ENCODE measurements around the gene TECPR1. TPM values are rescaled to one million over a fixed set of nuclear protein-coding genes. Genes with fewer than 3 reads are reported as not detected.
"Not testable (repeated sequence)": the region's sequence is repeated elsewhere in the genome, so short reads cannot be mapped to it uniquely, and the experiment has no call there.

The TECPR1 gene
- total RNA-seq, 2 experiments from 2014 or later, result 23.2 to 36.4 TPM

GRCh38 chr7:98222533-98223195 is 29.4 kb downstream of the TECPR1 start:
- Histone ChIP-seq H3K4me2 (ENCODE audit: low read length) (no peak overlapping the region), H3K4me3 (ENCODE audit: low read depth, low read length, poor library complexity, severe bottlenecking) (no peak overlapping the region), H3K27ac (ENCODE audit: low read depth, low read length, poor library complexity, severe bottlenecking) (no peak overlapping the region), H3K9me3 (ENCODE audit: low read length) (no peaks in the 10 kb centered on the region), H3K4me1 (ENCODE audit: insufficient read depth, low read length, poor library complexity, severe bottlenecking) (peaks cover 24% of the 10 kb centered on the region), H3K36me3 (ENCODE audit: insufficient read depth, low read length) (peaks cover 8% of the 10 kb centered on the region; the same call in 1 of the 2 replicates), H3K79me2 (ENCODE audit: insufficient read depth, low read depth, low read length) (no peaks in the 10 kb centered on the region), H4K20me1 (ENCODE audit: insufficient read depth, low read length) (no peaks in the 10 kb centered on the region), H2AFZ (ENCODE audit: low read length) (no peak overlapping the region), H3K9me2 (ENCODE audit: insufficient read depth, low read length) (no peaks in the 10 kb centered on the region)
- no peak for DNase-seq (ENCODE audit: low spot score)
- TF ChIP-seq CTCF (conservative IDR thresholded peaks at IDR 0.05; ENCODE audit: low read length) (no peak), EZH2phosphoT487 (IDR thresholded peaks at IDR 0.05; ENCODE audit: borderline replicate concordance, low read depth, low read length) (no peak)
- BruUV-seq (replicated peaks), result no TSS peak
- intact Hi-C loops (cut with micrococcal nuclease; ENCODE audit: unreplicated experiment), result no loop called here
- ChIA-PET POLR2A (interaction anchor here (0.6 kb wide), 1 partner anchor 48 kb away, joined by 7 read pairs; no protein-coding TSS in a partner anchor), CTCF (ENCODE audit: unreplicated experiment) (no interaction called here)

- Histone ChIP-seq H4K20me1 (ENCODE audit: insufficient read depth, low read length) (no peaks in the 10 kb centered on the region), H3K4me3 (ENCODE audit: low read depth, low read length, poor library complexity, severe bottlenecking) (no peak overlapping the region), H3K4me1 (ENCODE audit: insufficient read depth, low read length, poor library complexity, severe bottlenecking) (peaks cover 24% of the 10 kb centered on the region), H3K4me2 (ENCODE audit: low read length) (no peak overlapping the region), H3K9me2 (ENCODE audit: insufficient read depth, low read length) (no peaks in the 10 kb centered on the region), H3K79me2 (ENCODE audit: insufficient read depth, low read depth, low read length) (no peaks in the 10 kb centered on the region), H3K27ac (ENCODE audit: low read depth, low read length, poor library complexity, severe bottlenecking) (no peak overlapping the region), H2AFZ (ENCODE audit: low read length) (no peak overlapping the region), H3K9me3 (ENCODE audit: low read length) (no peaks in the 10 kb centered on the region), H3K36me3 (ENCODE audit: insufficient read depth, low read length) (peaks cover 8% of the 10 kb centered on the region; the same call in 1 of the 2 replicates)
- intact Hi-C loops (cut with micrococcal nuclease; ENCODE audit: unreplicated experiment), result no loop called here
- CTCF ChIA-PET (ENCODE audit: unreplicated experiment), result no interaction called here
- no peak for DNase-seq (ENCODE audit: low spot score)
- POLR2A ChIA-PET, result interaction anchor here (0.6 kb wide), 1 partner anchor 349 kb away, joined by 3 read pairs; no protein-coding TSS in a partner anchor
- TF ChIP-seq CTCF (conservative IDR thresholded peaks at IDR 0.05; ENCODE audit: low read length) (no peak), EZH2phosphoT487 (IDR thresholded peaks at IDR 0.05; ENCODE audit: borderline replicate concordance, low read depth, low read length) (no peak)
- no TSS peak for BruUV-seq (replicated peaks)
Measured at GRCh38 chr7:98221611-98222532, 30.2 kb downstream of the TECPR1 start.

GRCh38 chr7:98219382-98219781 is 32.6 kb downstream of the TECPR1 start:
- POLR2A ChIA-PET, result not testable (repeated sequence)

More at GRCh38 chr7:98219382-98219781, 32.6 kb downstream of the TECPR1 start:
- H3K79me2 ChIP-seq (ENCODE audit: insufficient read depth, low read depth, low read length); H3K36me3 ChIP-seq (ENCODE audit: insufficient read depth, low read length); H3K27ac ChIP-seq (ENCODE audit: low read depth, low read length, poor library complexity, severe bottlenecking); H3K9me2 ChIP-seq (ENCODE audit: insufficient read depth, low read length); H3K9me3 ChIP-seq (ENCODE audit: low read length); DNase-seq (ENCODE audit: low spot score); H2AFZ ChIP-seq (ENCODE audit: low read length); CTCF ChIA-PET (ENCODE audit: unreplicated experiment); H3K4me3 ChIP-seq (ENCODE audit: low read depth, low read length, poor library complexity, severe bottlenecking); BruUV-seq (replicated peaks); H4K20me1 ChIP-seq (ENCODE audit: insufficient read depth, low read length): not testable (repeated sequence)
- Histone ChIP-seq H3K4me2 (ENCODE audit: low read length) (peak overlapping the region; percentile 47), H3K4me1 (ENCODE audit: insufficient read depth, low read length, poor library complexity, severe bottlenecking) (peaks cover 24% of the 10 kb centered on the region)
- intact Hi-C loops (cut with micrococcal nuclease; ENCODE audit: unreplicated experiment), result loop anchor here (1.0 kb wide), 1 partner anchor 17 kb away; no protein-coding TSS in a partner anchor
